GM23338 (cell line): Measurements from ENCODE around the gene AKAP9. TPM values are rescaled to one million over a fixed set of nuclear protein-coding genes. Genes with fewer than 3 reads are reported as not detected.

Source experiments
- ATAC-seq: fragments of 200-7000 bp; cut with Tn5 transposase; 3 replicates; pipeline ENCODE4 v1.9.1; 2020
- DNase-seq: peaks from one replicate; pipeline ENCODE4 v3.0.0-alpha.2; 2015; ENCODE audit warnings: low spot score
- H2AFZ ChIP-seq: fragments of 200-600 bp; sonication (generic); 2 replicates; pipeline ENCODE4 v1.8.0; 2016; ENCODE audit warnings: antibody characterized with exemption, mild to moderate bottlenecking, moderate library complexity
- H3F3A ChIP-seq: fragments of 200-600 bp; sonication (generic); replicated peaks from 2 replicates; pipeline ENCODE4 v1.8.0; 2017; ENCODE audit warnings: antibody characterized with exemption, mixed run types, low read depth
- H3K27ac ChIP-seq: fragments of 200-600 bp; sonication (generic); 2 replicates; pipeline ENCODE4 v1.6.1; 2016; ENCODE audit warnings: low read depth
- H3K27me3 ChIP-seq: fragments of 200-600 bp; sonication (generic); 2 replicates; pipeline ENCODE4 v1.8.0; 2016; ENCODE audit warnings: mild to moderate bottlenecking, mixed run types, moderate library complexity; ENCODE audit not compliant: insufficient read depth
- H3K36me3 ChIP-seq: fragments of 200-600 bp; sonication (generic); 2 replicates; pipeline ENCODE4 v1.8.0; 2016; ENCODE audit warnings: mild to moderate bottlenecking; ENCODE audit not compliant: insufficient read depth
- H3K4me1 ChIP-seq: fragments of 200-600 bp; sonication (generic); 2 replicates; pipeline ENCODE4 v1.8.0; 2016; ENCODE audit warnings: mild to moderate bottlenecking, moderate library complexity; ENCODE audit not compliant: insufficient read depth
- H3K4me2 ChIP-seq: fragments of 200-600 bp; sonication (generic); 2 replicates; pipeline ENCODE4 v1.7.1; 2017; ENCODE audit warnings: mixed run types
- H3K4me3 ChIP-seq: fragments of 200-600 bp; sonication (generic); 2 replicates; pipeline ENCODE4 v1.6.1; 2016; ENCODE audit warnings: mixed run types
- H3K79me2 ChIP-seq: fragments of 200-600 bp; sonication (generic); replicated peaks from 2 replicates; pipeline ENCODE4 v1.8.0; 2017; ENCODE audit warnings: mild to moderate bottlenecking; ENCODE audit not compliant: insufficient read depth
- H3K9me2 ChIP-seq: fragments of 200-600 bp; sonication (generic); 2 replicates; pipeline ENCODE4 v1.8.0; 2017; ENCODE audit not compliant: insufficient read depth
- H4K20me1 ChIP-seq: fragments of 200-600 bp; sonication (generic); replicated peaks from 2 replicates; pipeline ENCODE4 v1.8.0; 2017; ENCODE audit warnings: mild to moderate bottlenecking; ENCODE audit not compliant: insufficient read depth
- H3K27ac Mint-ChIP-seq: 2 replicates; pipeline ENCODE4 v1.8.0; 2020; ENCODE audit warnings: inconsistent platforms, mild to moderate bottlenecking, moderate library complexity, mixed read lengths
- H3K27me3 Mint-ChIP-seq: 3 replicates; pipeline ENCODE4 v1.8.0; 2022; ENCODE audit warnings: low read depth, mild to moderate bottlenecking, moderate library complexity, mixed read lengths, inconsistent platforms; ENCODE audit not compliant: insufficient read depth, poor library complexity
- H3K36me3 Mint-ChIP-seq: 3 replicates; pipeline ENCODE4 v1.8.0; 2021; ENCODE audit warnings: low read depth, mild to moderate bottlenecking, inconsistent platforms, moderate library complexity, mixed read lengths
- H3K4me1 Mint-ChIP-seq: 3 replicates; pipeline ENCODE4 v1.8.0; 2020; ENCODE audit warnings: mild to moderate bottlenecking, inconsistent platforms, mixed read lengths
- H3K4me3 Mint-ChIP-seq: 3 replicates; pipeline ENCODE4 v1.8.0; 2021; ENCODE audit warnings: moderate library complexity, mild to moderate bottlenecking, inconsistent platforms, mixed read lengths
- H3K9me3 Mint-ChIP-seq: 3 replicates; pipeline ENCODE4 v1.8.0; 2020; ENCODE audit warnings: moderate library complexity, mild to moderate bottlenecking, inconsistent platforms, mixed read lengths
- CREB1 ChIP-seq: fragments of 250-450 bp; sonication (Bioruptor Pico); IDR thresholded peaks from 2 replicates; pipeline ENCODE4 v1.5.0; 2020; ENCODE audit warnings: low read depth, mild to moderate bottlenecking, moderate library complexity
- CTCF ChIP-seq, 2 experiments: fragments of 200-600 bp in 1 of 2; sonication (generic) in 1 of 2; conservative IDR thresholded peaks; 2 replicates each; pipeline versions ENCODE4 v1.5.1 to v1.6.1; 2016 to 2017; ENCODE audit warnings: antibody characterized with exemption in 2 of 2, low read depth in 2 of 2, mild to moderate bottlenecking in 2 of 2, moderate library complexity in 1 of 2
- ETS1 ChIP-seq: IDR thresholded peaks from 2 replicates; pipeline ENCODE4 v1.6.1; 2016; ENCODE audit warnings: antibody characterized with exemption
- EZH2 ChIP-seq: fragments of 200-600 bp; sonication (generic); IDR thresholded peaks from one replicate; pipeline ENCODE4 v1.8.0; 2017; ENCODE audit warnings: antibody characterized with exemption, mild to moderate bottlenecking, low read depth; ENCODE audit not compliant: unreplicated experiment
- EZH2phosphoT487 ChIP-seq: fragments of 200-600 bp; sonication (generic); IDR thresholded peaks from one replicate; pipeline ENCODE4 v1.8.1; 2018; ENCODE audit warnings: antibody characterized with exemption; ENCODE audit not compliant: unreplicated experiment
- JUNB ChIP-seq: IDR thresholded peaks from one replicate; pipeline ENCODE4 v1.6.1; 2016; ENCODE audit warnings: antibody characterized with exemption; ENCODE audit not compliant: unreplicated experiment
- NANOG ChIP-seq: IDR thresholded peaks from 2 replicates; pipeline ENCODE4 v1.6.1; 2016; ENCODE audit warnings: antibody characterized with exemption, borderline replicate concordance
- POLR2AphosphoS5 ChIP-seq: IDR thresholded peaks from 2 replicates; pipeline ENCODE4 v1.6.1; 2016; ENCODE audit warnings: antibody characterized with exemption, low read depth
- REST ChIP-seq: IDR thresholded peaks from one replicate; pipeline ENCODE4 v1.6.1; 2018; ENCODE audit warnings: antibody characterized with exemption; ENCODE audit not compliant: unreplicated experiment
- STAT1 ChIP-seq: IDR thresholded peaks from one replicate; pipeline ENCODE4 v1.6.1; 2016; ENCODE audit warnings: antibody characterized with exemption; ENCODE audit not compliant: unreplicated experiment
- ZNF114 ChIP-seq: fragments of 250-450 bp; sonication (Bioruptor Pico); IDR thresholded peaks from 2 replicates; pipeline ENCODE4 v1.5.0; 2020; ENCODE audit warnings: mild to moderate bottlenecking, moderate library complexity
- ZNF331 ChIP-seq: fragments of 250-450 bp; sonication (Bioruptor Pico); IDR thresholded peaks from 2 replicates; pipeline ENCODE4 v1.5.0; 2020; ENCODE audit warnings: low read depth, mild to moderate bottlenecking, moderate library complexity
- ZNF462 ChIP-seq: fragments of 250-450 bp; sonication (Bioruptor Pico); IDR thresholded peaks from 2 replicates; pipeline ENCODE4 v1.5.0; 2020; ENCODE audit warnings: mild to moderate bottlenecking, moderate library complexity
- polyA plus RNA-seq: library from polyadenylated mRNA; unstranded; fragments of >200 nt; fragmentation: Nextera tagmentation; extraction: Ambion mirVana; gene quantifications from 2 replicates; pipeline ENCODE4 v1.2.1, GENCODE V29; 2016
- total RNA-seq: library from RNA; depleted of rRNA; stranded (reverse); fragments of >200 nt; shearing (Covaris generic); gene quantifications from 2 replicates; pipeline ENCODE4 v1.2.3, GENCODE V29; 2014

The AKAP9 gene
- total and polyA plus RNA-seq, 2 experiments from 2014 or later = 33.5 to 67.4 TPM

GRCh38 chr7:91892099-91892705, 48.5 kb upstream of the AKAP9 start:
- peaks cover 7% of the 10 kb centered on the region; the same call in 2 of the 3 replicates for H3K4me1 Mint-ChIP-seq
- ATAC-seq (no peak; the same call in 2 of the 3 replicates), DNase-seq (no peak)
- H3K27ac ChIP-seq = no peak overlapping the region
- H3K36me3 ChIP-seq = peaks cover 7% of the 10 kb centered on the region; the same call in 1 of the 2 replicates
- no peaks in the 10 kb centered on the region for H4K20me1 ChIP-seq
- H3K4me2 ChIP-seq = no peak overlapping the region
- no peaks in the 10 kb centered on the region for H3K9me2 ChIP-seq
- TF ChIP-seq EZH2 (no peak), CREB1 (CRISPR knock-in tag) (no peak), CTCF (conservative IDR thresholded peaks at IDR 0.05; ENCODE audit: low read depth in 2 of 2) (no peak), NANOG (no peak), ETS1 (no peak), ZNF114 (no peak), JUNB (no peak), ZNF331 (no peak), REST (no peak), ZNF462 (CRISPR knock-in tag) (no peak), STAT1 (no peak), POLR2AphosphoS5 (no peak), EZH2phosphoT487 (no peak)
- H3K27ac Mint-ChIP-seq = no peak overlapping the region
- 0 out of 2 replicates have a peak, but pooled peaks cover 4% of the 10 kb centered on the region for H3K4me1 ChIP-seq
- peaks cover 2% of the 10 kb centered on the region for H3K27me3 Mint-ChIP-seq
- no peaks in the 10 kb centered on the region for H3K27me3 ChIP-seq
- H3F3A ChIP-seq = no peaks in the 10 kb centered on the region
- no peak overlapping the region for H3K4me3 ChIP-seq
- H3K4me3 Mint-ChIP-seq = no peak overlapping the region
- H3K36me3 Mint-ChIP-seq = peaks cover 8% of the 10 kb centered on the region; the same call in 2 of the 3 replicates
- H2AFZ ChIP-seq = no peak overlapping the region
- peaks cover 28% of the 10 kb centered on the region for H3K9me3 Mint-ChIP-seq
- no peaks in the 10 kb centered on the region for H3K79me2 ChIP-seq
